ENCODE measurements around the gene THBD.
A peak's percentile ranks its signal among the peaks of the same experiment; 100 is the strongest.

GRCh38 chr20:23096986-23097520, 47.6 kb upstream of the THBD start:
- TF ChIP-seq, protein P1, sequence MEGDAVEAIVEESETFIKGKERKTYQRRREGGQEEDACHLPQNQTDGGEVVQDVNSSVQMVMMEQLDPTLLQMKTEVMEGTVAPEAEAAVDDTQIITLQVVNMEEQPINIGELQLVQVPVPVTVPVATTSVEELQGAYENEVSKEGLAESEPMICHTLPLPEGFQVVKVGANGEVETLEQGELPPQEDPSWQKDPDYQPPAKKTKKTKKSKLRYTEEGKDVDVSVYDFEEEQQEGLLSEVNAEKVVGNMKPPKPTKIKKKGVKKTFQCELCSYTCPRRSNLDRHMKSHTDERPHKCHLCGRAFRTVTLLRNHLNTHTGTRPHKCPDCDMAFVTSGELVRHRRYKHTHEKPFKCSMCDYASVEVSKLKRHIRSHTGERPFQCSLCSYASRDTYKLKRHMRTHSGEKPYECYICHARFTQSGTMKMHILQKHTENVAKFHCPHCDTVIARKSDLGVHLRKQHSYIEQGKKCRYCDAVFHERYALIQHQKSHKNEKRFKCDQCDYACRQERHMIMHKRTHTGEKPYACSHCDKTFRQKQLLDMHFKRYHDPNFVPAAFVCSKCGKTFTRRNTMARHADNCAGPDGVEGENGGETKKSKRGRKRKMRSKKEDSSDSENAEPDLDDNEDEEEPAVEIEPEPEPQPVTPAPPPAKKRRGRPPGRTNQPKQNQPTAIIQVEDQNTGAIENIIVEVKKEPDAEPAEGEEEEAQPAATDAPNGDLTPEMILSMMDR (IDR thresholded peaks at IDR 0.05), result no peak
- TF ChIP-seq POLR2A (IDR thresholded peaks at IDR 0.05), result peak in 1 of 4 donors; percentile 18
